SK-N-SH (cell line): Measurements from ENCODE around the gene SYCP1.

Experiments
- EP300 ChIP-seq, 2 experiments: IDR thresholded peaks; 2 replicates each; pipeline versions ENCODE4 v1.4.0 to v1.6.1; 2012; ENCODE audit warnings: borderline replicate concordance in 1 of 2, low read depth in 1 of 2, low read length in 1 of 2
- POLR2AphosphoS5 ChIP-seq: IDR thresholded peaks from 2 replicates; pipeline ENCODE4 v1.6.1; 2012; ENCODE audit warnings: low read depth, low read length
- TAF1 ChIP-seq: IDR thresholded peaks from 2 replicates; pipeline ENCODE4 v1.6.1; 2012; ENCODE audit warnings: low read depth, mild to moderate bottlenecking, low read length, moderate library complexity, borderline replicate concordance
- YY1 ChIP-seq: IDR thresholded peaks from 2 replicates; pipeline ENCODE4 v1.4.0; 2012; ENCODE audit warnings: low read depth, mild to moderate bottlenecking
- TF ChIP-seq, protein P1 (sequence below): fragments of 200-600 bp; sonication (generic); IDR thresholded peaks from 2 replicates; pipeline ENCODE4 v1.6.1; 2017; ENCODE audit warnings: antibody characterized with exemption, mild to moderate bottlenecking, moderate library complexity
- TF ChIP-seq, protein P2 (sequence below): IDR thresholded peaks from 2 replicates; pipeline ENCODE4 v1.4.0; 2012; ENCODE audit warnings: low read depth

DNA sequence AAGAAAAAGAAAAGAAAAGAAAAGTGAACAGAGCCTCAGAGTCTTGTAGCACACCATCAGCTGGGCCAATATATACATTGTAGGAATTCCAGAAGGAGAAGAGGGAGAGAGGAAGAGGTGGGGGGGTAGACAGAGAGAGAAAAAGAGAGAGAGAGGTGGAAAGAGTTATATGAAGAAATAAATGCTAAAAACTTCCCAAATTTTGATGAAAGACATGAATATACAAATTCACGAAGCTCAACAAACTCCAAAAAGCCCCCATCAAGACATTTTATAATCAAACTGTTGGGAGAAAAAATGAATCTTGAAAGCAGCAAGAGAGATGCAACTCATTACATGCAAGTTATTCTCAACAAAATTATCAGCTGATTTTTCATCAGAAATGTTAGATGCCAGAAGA, 133.4 kb downstream of the SYCP1 start:
- no peak for TF ChIP-seq POLR2AphosphoS5
- TF ChIP-seq, protein P1, sequence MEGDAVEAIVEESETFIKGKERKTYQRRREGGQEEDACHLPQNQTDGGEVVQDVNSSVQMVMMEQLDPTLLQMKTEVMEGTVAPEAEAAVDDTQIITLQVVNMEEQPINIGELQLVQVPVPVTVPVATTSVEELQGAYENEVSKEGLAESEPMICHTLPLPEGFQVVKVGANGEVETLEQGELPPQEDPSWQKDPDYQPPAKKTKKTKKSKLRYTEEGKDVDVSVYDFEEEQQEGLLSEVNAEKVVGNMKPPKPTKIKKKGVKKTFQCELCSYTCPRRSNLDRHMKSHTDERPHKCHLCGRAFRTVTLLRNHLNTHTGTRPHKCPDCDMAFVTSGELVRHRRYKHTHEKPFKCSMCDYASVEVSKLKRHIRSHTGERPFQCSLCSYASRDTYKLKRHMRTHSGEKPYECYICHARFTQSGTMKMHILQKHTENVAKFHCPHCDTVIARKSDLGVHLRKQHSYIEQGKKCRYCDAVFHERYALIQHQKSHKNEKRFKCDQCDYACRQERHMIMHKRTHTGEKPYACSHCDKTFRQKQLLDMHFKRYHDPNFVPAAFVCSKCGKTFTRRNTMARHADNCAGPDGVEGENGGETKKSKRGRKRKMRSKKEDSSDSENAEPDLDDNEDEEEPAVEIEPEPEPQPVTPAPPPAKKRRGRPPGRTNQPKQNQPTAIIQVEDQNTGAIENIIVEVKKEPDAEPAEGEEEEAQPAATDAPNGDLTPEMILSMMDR, result no peak
- TF ChIP-seq, protein P2, sequence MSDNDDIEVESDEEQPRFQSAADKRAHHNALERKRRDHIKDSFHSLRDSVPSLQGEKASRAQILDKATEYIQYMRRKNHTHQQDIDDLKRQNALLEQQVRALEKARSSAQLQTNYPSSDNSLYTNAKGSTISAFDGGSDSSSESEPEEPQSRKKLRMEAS, result no peak
- no peak for TF ChIP-seq TAF1
- TF ChIP-seq YY1, result no peak
- TF ChIP-seq EP300 (IDR thresholded peaks at IDR 0.05; ENCODE audit: borderline replicate concordance in 1 of 2, low read depth in 1 of 2, low read length in 1 of 2), result no peak
